HG03565 (cell line): ENCODE results near the gene NUP98.
"Not testable (repeated sequence)": the region's sequence is repeated elsewhere in the genome, so short reads cannot be mapped to it uniquely, and the experiment has no call there.

ENCODE experiments used
- ATAC-seq: cut with Tn5 transposase; IDR thresholded peaks from one replicate; pipeline ENCODE4 v1.9.1; 2021; ENCODE audit warnings: mild to moderate bottlenecking, moderate library complexity; ENCODE audit not compliant: unreplicated experiment

NUP98 gene

GRCh38 chr11:3802011-3802790, 4.8 kb upstream of the NUP98 start:
- no peak for ATAC-seq

GRCh38 chr11:3799873-3800272, 2.5 kb upstream of the NUP98 start:
- no peak for ATAC-seq

- ATAC-seq: no peak
Observed at GRCh38 chr11:3799143-3799542, 1.8 kb upstream of the NUP98 start.

GRCh38 chr11:3796801-3797328, 489 bp downstream of the NUP98 start:
- peak; percentile 19 for ATAC-seq

DNA sequence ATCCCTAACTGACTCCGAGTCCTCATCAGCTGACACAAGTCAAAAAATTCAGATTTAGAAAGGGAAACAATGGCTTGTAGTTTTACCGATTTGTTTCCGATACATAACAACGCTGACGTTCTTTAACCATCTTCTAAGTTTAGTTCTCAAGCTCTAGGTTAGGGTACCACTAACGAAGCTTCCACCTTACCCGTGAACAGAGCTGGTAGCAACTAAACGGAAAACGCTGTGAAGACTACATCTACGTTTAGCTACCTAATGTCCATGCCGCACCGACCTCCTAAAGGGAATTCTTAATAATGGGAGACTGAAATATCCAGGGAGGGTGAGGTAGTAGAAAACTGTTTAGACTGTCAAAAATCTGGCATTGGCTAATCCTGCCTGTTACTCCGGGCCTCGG, 1.0 kb downstream of the NUP98 start:
- ATAC-seq: no peak

- ATAC-seq: no peak
Observed at GRCh38 chr11:3796002-3796311, 1.4 kb downstream of the NUP98 start.

GRCh38 chr11:3795131-3796001, 2.0 kb downstream of the NUP98 start:
- ATAC-seq: no peak

- ATAC-seq: not testable (repeated sequence)
Observed at GRCh38 chr11:3794387-3794786, 3.0 kb downstream of the NUP98 start.

GRCh38 chr11:3786781-3787428, 10.4 kb downstream of the NUP98 start:
- no peak for ATAC-seq

DNA sequence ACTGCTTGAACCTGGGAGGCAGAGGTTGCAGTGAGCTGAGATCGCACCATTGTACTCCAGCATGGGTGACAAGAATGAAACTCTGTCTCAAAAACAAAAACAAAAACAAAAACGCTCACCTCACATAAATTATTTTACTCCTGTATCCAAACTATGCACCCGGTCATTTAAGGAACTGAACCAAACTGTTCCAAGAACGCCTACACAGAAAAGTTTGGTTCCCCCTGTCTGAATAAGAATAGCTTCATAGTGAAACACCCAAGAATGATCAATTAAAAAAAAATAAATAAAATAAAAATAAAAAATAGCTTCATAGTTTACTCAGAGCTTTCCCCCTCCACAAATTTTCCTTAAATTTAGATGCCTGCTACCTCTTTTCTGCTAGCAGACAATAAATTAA, 13.7 kb downstream of the NUP98 start:
- no peak for ATAC-seq

DNA sequence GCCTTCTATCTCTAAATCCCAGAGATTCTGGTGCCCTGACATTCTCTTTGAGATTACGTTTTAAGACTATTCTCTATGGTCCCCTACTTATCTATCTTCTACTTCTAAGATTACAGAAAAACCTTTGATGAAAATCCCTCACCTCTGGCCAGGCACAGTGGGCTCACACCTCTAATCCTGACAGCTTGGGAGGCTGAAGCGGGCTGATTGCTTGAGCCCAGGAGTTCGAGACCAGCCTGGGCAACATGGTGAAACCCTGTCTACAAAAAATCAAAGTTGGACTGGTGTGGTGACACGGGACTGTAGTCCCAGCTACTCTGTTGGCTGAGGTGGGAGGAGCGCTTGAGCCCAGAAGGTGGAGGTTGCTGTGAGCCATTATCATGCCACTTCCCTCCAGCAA, 14.4 kb downstream of the NUP98 start:
- no peak for ATAC-seq

- ATAC-seq: no peak
Observed at GRCh38 chr11:3781423-3781822, 15.9 kb downstream of the NUP98 start.

GRCh38 chr11:3775736-3776406, 21.5 kb downstream of the NUP98 start:
- ATAC-seq: no peak

DNA sequence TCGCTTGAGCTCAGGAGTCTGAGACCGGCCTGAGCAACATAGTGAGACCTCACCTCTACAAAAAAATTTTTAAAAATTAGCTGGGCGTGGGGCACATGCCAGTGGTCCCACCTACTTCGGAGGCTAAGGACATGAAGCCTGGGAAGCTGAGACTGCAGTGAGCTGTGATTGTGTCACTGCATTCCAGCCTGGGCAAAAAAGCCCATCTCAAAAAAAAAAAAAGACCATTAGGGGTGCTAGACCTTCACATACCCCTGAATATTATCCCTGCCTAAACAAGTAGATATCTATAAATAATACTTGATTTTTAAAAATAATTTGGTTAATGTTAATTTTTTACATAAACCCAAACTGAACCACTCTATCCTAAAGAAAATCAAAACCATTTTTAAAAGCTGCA, 24.2 kb downstream of the NUP98 start:
- no peak for ATAC-seq

DNA sequence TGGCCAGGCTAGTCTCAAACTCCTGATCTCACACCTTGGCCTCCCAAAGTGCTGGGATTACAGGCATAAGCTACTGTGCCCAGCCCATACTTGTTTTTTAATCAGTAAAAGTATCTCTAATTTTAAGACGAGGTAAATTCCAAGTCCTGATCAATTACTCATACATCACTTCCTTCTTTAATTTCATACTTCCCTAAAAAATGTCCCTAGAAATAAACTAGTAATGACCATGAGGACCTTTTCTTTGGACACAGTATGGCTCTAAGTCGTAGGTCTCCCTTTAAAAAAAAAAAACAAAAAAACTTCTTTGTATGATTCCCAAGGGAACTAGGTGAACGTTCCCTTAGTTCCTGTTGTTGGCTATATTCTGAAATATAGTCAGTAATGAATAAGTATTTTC, 29.8 kb downstream of the NUP98 start:
- no peak for ATAC-seq

GRCh38 chr11:3766836-3767235, 30.5 kb downstream of the NUP98 start:
- not testable (repeated sequence) for ATAC-seq

DNA sequence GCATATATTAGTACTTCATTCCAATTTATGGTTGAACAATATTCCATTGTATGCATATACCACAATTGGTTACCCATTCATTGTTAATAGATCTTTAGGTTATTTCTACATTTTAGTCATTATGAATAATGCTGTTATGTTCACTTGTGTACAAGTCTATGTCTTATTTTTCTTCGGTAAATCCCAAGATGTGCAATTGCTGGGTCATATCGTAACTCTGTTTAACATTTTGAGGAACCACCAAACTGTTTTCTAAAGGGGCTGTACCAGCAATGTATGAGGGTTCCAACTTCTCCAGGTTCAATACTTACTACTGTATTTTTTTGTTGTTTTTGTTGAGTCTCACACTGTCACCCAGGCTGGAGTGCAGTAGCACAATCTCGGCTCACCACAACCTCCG, 33.1 kb downstream of the NUP98 start:
- no peak for ATAC-seq

GRCh38 chr11:3755151-3755550, 42.2 kb downstream of the NUP98 start:
- ATAC-seq: no peak

DNA sequence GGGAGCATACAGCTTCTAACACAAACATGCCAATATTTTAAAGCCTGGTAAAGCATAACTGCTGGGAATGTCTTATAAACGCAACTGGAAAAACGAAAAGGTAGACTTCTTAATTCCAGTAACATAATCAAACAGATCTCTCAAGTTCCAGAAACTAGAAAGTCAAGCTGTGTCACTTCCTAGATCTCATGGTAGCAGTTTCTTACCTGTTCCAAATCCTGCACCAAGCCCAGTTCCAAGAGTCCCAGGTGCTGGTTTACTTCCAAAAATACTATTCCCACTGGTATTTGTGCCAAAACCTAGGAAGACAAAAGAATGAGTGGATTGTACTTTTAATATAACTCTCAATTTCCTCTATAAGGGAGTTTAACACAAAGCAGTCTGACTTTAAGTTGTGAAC, 44.2 kb downstream of the NUP98 start:
- no peak for ATAC-seq

DNA sequence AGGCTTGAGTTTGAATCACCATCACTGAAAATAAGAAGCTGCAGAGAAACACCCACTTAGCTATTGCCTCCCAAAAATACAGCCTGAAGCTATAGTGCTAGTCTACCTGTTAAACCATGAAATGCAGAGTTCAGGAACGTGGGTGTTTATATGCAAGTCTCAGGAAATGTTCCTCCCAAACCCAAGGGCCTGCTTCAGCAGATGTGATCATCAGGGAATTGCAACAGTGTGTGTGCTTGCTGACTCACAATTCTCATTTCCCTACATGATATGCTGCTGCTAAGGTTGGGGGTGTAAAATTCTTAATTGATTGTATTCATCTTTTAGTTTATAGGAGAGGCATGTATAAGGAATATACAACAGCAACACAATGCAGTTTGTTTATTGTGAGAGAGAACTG, 49.6 kb downstream of the NUP98 start:
- ATAC-seq: no peak

DNA sequence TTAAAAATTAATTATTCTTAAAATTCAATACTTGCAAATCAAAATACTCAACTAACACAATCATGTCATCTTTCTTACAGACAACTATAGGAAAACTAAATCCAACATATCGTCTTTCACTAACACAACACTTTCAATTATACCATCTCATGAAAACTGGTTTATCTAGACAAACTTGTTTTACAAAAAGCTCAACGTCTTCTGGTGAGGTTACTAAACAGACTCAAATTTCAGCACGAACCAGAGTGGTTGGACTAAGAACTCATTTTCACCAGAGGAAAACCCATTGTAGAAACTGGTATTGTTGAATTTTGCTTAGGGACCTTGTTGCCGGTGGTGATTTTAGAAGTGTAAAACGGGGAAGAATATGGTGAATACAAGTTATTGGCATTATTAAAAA, 52.2 kb downstream of the NUP98 start:
- no peak for ATAC-seq
